ENCODE data around the gene RNF41.

Gene RNF41

GRCh38 chr12:56261503-56262232 is 39.9 kb upstream of the RNF41 start:
- H3K4me3 ChIP-seq (ENCODE audit: low read depth, low read length): no peak overlapping the region
- DNase-seq (ENCODE audit: low read depth): no peak
- TF ChIP-seq CTCF (IDR thresholded peaks at IDR 0.05; ENCODE audit: low read depth, low read length, missing control alignments): no peak

GRCh38 chr12:56260921-56261320 is 39.2 kb upstream of the RNF41 start:
- TF ChIP-seq CTCF (IDR thresholded peaks at IDR 0.05; ENCODE audit: low read depth, low read length, missing control alignments): no peak
- no peak for DNase-seq (ENCODE audit: low read depth)
- H3K4me3 ChIP-seq (ENCODE audit: low read depth, low read length): no peak overlapping the region

- DNase-seq (ENCODE audit: low read depth): no peak
Observed at GRCh38 chr12:56260380-56260779, 38.7 kb upstream of the RNF41 start.

GRCh38 chr12:56258820-56259183 is 37.1 kb upstream of the RNF41 start:
- no peak for TF ChIP-seq CTCF (IDR thresholded peaks at IDR 0.05; ENCODE audit: low read depth, low read length, missing control alignments)
- DNase-seq (ENCODE audit: low read depth): no peak
- peak overlapping the region; percentile 57 for H3K4me3 ChIP-seq (ENCODE audit: low read depth, low read length)

More at GRCh38 chr12:56260380-56260779, 38.7 kb upstream of the RNF41 start:
- TF ChIP-seq CTCF (IDR thresholded peaks at IDR 0.05; ENCODE audit: low read depth, low read length, missing control alignments): no peak
- no peak overlapping the region for H3K4me3 ChIP-seq (ENCODE audit: low read depth, low read length)

- peak; percentile 22 for DNase-seq (ENCODE audit: low read depth)
- peak within 1 kb of the TSS; percentile 57 for H3K4me3 ChIP-seq (ENCODE audit: low read depth, low read length)
- TF ChIP-seq CTCF (IDR thresholded peaks at IDR 0.05; ENCODE audit: low read depth, low read length, missing control alignments): peak; percentile 69
Observed at GRCh38 chr12:56258068-56258819, 36.5 kb upstream of the RNF41 start, which contains the start of gene ANKRD52. Gene ANKRD52 (minus strand): TSS chr12:56258384. CDS start chr12:56258269, 115 bp downstream.

GRCh38 chr12:56257491-56258067 is 35.9 kb upstream of the RNF41 start:
- peak overlapping the region; percentile 57 for H3K4me3 ChIP-seq (ENCODE audit: low read depth, low read length)
- DNase-seq (ENCODE audit: low read depth): no peak
- TF ChIP-seq CTCF (IDR thresholded peaks at IDR 0.05; ENCODE audit: low read depth, low read length, missing control alignments): no peak

Data from GM12864 (cell line).